ENCODE measurements around the gene TM4SF4.
"Not testable (repeated sequence)": the region's sequence is repeated elsewhere in the genome, so short reads cannot be mapped to it uniquely, and the experiment has no call there.

TM4SF4 gene

DNA sequence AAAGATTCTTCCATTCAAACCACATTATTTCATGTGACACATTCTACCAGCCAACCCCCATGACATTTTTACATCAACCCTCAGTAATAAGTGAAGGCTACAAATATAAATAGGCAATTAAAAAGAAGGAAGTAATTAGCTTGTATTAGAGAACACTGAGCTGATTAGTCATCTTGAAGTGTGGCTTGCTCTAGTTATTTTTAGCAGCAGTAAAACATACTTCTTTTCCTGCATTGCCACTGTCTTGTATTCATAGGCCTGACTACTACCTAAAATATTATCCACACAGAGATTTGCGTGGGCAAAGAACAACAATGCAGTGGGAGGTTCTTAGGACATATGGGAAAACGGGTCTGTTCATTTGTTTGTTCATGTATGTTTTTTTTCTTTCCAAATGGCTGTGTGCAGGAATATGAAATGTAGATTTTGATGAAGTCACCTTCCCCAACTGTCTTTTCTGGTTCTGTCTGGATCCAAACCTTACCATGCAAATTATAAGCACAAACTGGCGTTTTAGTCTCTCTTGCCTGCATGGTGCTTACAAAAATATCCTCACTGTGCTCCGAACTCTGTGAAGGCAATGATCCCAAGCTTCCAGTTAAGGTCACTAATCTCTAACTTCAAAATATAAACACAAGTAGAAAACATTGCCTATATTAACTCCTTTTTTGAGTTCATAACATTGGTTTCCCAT is 31.5 kb upstream of the TM4SF4 start:
- TF ChIP-seq, protein P1, sequence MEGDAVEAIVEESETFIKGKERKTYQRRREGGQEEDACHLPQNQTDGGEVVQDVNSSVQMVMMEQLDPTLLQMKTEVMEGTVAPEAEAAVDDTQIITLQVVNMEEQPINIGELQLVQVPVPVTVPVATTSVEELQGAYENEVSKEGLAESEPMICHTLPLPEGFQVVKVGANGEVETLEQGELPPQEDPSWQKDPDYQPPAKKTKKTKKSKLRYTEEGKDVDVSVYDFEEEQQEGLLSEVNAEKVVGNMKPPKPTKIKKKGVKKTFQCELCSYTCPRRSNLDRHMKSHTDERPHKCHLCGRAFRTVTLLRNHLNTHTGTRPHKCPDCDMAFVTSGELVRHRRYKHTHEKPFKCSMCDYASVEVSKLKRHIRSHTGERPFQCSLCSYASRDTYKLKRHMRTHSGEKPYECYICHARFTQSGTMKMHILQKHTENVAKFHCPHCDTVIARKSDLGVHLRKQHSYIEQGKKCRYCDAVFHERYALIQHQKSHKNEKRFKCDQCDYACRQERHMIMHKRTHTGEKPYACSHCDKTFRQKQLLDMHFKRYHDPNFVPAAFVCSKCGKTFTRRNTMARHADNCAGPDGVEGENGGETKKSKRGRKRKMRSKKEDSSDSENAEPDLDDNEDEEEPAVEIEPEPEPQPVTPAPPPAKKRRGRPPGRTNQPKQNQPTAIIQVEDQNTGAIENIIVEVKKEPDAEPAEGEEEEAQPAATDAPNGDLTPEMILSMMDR (IDR thresholded peaks at IDR 0.05; ENCODE audit: low read depth, low read length, missing control alignments), result no peak
- DNase-seq (ENCODE audit: low read depth), result no peak
- H3K4me3 ChIP-seq (ENCODE audit: low read depth, low read length), result no peak overlapping the region

GRCh38 chr3:149443545-149443912 is 31.0 kb upstream of the TM4SF4 start:
- H3K4me3 ChIP-seq (ENCODE audit: low read depth, low read length), result no peak overlapping the region
- DNase-seq (ENCODE audit: low read depth), result no peak
- TF ChIP-seq, protein P1 (IDR thresholded peaks at IDR 0.05; ENCODE audit: low read depth, low read length, missing control alignments), result no peak

GRCh38 chr3:149444867-149445266 is 29.6 kb upstream of the TM4SF4 start:
- not testable (repeated sequence) for DNase-seq (ENCODE audit: low read depth); H3K4me3 ChIP-seq (ENCODE audit: low read depth, low read length)

DNA sequence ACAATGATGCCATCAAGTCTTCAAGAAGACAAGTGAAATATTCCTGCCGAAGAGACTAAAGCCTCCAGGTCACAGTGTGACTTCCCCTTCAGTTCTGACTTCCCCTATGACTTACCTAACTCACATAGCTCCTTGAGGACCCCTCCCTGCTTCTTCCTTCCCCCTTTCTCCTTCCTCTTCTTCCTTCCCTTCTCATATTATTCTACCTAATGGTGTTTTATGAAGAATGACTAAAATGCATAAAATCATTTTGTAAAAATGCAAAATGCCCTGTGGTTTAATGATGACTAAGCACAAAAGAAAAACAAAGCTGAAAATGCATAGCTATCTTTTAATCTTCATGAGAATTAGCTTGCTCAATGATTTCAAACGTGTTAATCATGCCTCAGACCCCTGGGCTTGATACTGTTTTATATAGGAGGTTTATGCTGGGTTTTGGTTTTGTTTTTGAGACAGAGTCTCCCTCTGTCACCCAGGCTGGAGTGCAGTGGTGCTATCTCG is 26.1 kb upstream of the TM4SF4 start:
- no peak for DNase-seq (ENCODE audit: low read depth)
- H3K4me3 ChIP-seq (ENCODE audit: low read depth, low read length), result no peak overlapping the region
- TF ChIP-seq, protein P1 (IDR thresholded peaks at IDR 0.05; ENCODE audit: low read depth, low read length, missing control alignments), result no peak

DNA sequence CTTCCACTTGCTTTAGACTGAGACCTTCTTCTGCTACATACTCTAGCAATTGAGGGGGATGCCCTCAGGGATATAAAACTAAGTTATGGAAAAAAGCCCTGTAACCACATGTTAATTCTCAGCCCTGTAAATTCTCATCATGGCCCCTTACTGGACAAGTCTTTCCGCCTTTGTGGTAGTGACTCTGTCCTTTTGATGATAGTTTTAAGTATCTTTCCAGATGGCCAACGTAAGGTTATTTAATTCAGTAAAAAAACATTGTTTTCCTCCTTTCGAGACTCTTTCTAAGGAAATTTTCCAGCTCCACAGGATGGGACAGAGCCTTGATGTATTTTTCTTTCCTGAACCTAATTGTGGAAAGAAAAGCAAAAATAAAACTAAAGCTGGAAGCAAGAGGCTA is 25.3 kb upstream of the TM4SF4 start:
- H3K4me3 ChIP-seq (ENCODE audit: low read depth, low read length), result no peak overlapping the region
- TF ChIP-seq, protein P1 (IDR thresholded peaks at IDR 0.05; ENCODE audit: low read depth, low read length, missing control alignments), result no peak
- DNase-seq (ENCODE audit: low read depth), result no peak

- H3K4me3 ChIP-seq (ENCODE audit: low read depth, low read length), result no peak overlapping the region
- DNase-seq (ENCODE audit: low read depth), result no peak
- TF ChIP-seq, protein P1 (IDR thresholded peaks at IDR 0.05; ENCODE audit: low read depth, low read length, missing control alignments), result no peak
These were observed 24.7 kb upstream of the TM4SF4 start for GRCh38 chr3:149449799-149450198.

DNA sequence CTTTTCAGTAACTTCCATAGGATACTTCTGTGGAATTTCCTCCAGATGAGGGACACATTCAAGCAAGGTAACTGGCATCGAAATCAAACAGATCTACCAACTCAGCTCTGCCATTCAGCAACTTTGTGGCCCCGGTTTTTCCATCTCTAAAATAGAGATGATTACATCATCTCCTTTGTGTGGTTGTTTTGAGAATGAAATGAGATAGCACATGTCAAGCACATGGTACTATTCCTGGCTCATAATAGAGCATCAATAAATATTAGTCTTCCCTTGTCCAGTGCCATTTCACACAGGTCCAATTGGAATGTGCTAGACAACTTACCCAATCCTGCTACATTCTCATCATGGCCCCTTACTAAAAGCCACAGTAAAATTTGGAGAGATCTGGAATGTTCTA is 24.2 kb upstream of the TM4SF4 start:
- TF ChIP-seq, protein P1 (IDR thresholded peaks at IDR 0.05; ENCODE audit: low read depth, low read length, missing control alignments), result no peak
- H3K4me3 ChIP-seq (ENCODE audit: low read depth, low read length), result no peak overlapping the region
- DNase-seq (ENCODE audit: low read depth), result no peak

Data from GM12864 (cell line).